AG09319 (cell line): ENCODE data around the gene ADAMTSL3.

Source experiments
- DNase-seq: peaks from one replicate; pipeline ENCODE4 v3.0.0-alpha.2; 2010; ENCODE audit warnings: low read depth; ENCODE audit errors: extremely low read depth
- CTCF ChIP-seq: IDR thresholded peaks from 2 replicates; pipeline ENCODE4 v1.5.1; 2011; ENCODE audit warnings: low read depth, mild to moderate bottlenecking, inconsistent platforms, low read length, moderate library complexity

The ADAMTSL3 gene

DNA sequence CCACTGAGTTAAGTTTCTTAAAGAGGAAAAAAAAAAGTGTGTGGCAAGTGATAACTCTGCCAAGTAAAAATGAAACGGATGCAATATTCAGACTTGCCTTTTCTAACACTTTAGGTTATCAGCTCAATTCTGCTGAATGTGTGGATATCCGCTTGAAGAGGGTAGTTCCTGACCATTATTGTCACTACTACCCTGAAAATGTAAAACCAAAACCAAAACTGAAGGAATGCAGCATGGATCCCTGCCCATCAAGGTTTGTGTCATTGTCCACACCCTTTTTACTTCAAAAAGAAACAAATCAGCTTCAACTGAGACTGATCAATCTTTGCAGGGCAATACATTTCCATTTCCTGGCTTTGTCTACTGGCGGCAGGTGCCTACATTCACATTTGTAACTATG is 236.1 kb downstream of the ADAMTSL3 start:
- no peak for DNase-seq
- TF ChIP-seq CTCF, result no peak

GRCh38 chr15:83890587-83890986 is 236.7 kb downstream of the ADAMTSL3 start:
- no peak for TF ChIP-seq CTCF

GRCh38 chr15:83892498-83892897 is 238.6 kb downstream of the ADAMTSL3 start:
- no peak for DNase-seq
- TF ChIP-seq CTCF, result no peak

More at GRCh38 chr15:83890587-83890986, 236.7 kb downstream of the ADAMTSL3 start:
- no peak for DNase-seq

DNA sequence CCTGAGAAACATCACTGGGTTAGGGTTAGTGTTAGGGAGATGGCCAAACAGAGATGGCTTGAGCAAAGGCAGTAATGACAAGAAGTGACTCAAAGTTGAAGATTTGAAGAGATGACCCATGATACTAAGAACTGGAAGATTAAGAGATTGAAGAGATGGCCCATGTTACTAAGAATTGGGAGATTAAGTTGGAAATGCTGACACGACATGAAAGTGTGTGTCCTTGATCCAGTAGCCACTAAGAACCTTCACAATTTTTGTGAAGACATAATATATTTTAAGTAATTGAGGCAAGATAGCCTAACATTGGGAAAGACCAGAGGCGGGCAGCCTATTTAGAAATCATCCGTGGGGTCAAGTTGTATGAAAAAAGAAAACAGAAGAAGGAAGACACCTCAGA is 239.4 kb downstream of the ADAMTSL3 start:
- TF ChIP-seq CTCF, result no peak

DNA sequence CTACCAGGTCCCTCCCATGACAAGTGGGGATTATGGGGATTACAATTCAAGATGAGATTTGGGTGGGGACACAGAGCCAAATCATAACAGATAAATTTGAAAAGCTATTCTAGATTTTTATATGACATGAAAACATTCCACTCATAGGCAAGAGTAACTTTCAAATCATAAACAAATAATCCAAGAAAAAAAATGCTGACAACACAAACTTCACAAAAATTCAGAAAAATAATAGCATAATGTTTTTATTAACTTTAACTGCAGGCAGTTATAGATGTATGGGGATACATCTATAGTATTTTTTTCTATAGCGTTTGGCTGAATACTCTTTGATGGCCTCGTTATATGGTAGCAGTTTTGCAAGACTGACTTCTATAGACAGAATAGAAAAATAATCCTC is 243.1 kb downstream of the ADAMTSL3 start:
- DNase-seq, result no peak
- no peak for TF ChIP-seq CTCF

More for the DNA sequence above, 239.4 kb downstream of the ADAMTSL3 start:
- no peak for DNase-seq

- no peak for TF ChIP-seq CTCF
Measured at GRCh38 chr15:83898361-83898760, 244.4 kb downstream of the ADAMTSL3 start.

GRCh38 chr15:83899670-83900069 is 245.7 kb downstream of the ADAMTSL3 start:
- TF ChIP-seq CTCF, result no peak
- DNase-seq, result no peak

More at GRCh38 chr15:83898361-83898760, 244.4 kb downstream of the ADAMTSL3 start:
- no peak for DNase-seq
